Vagina (tissue), 2 donors: ENCODE results near the gene CTDSP2. TPM values are rescaled to one million over a fixed set of nuclear protein-coding genes. Genes with fewer than 3 reads are reported as not detected.

ENCODE experiments used
- DNase-seq, 2 donors: peaks; one replicate each; pipeline ENCODE4 v3.0.0-alpha.2; 2017; ENCODE audit errors: extremely low spot score in 2 of 2
- H3K27ac ChIP-seq: fragments of 200-600 bp; sonication (generic); one replicate; pipeline ENCODE4 v1.5.1; 2019
- H3K27me3 ChIP-seq: fragments of 200-600 bp; sonication (generic); one replicate; pipeline ENCODE4 v1.5.1; 2019
- H3K36me3 ChIP-seq, 2 donors: fragments of 200-600 bp; sonication (generic); one replicate each; pipeline ENCODE4 v1.5.1; 2017 to 2019
- H3K4me1 ChIP-seq: fragments of 200-600 bp; sonication (generic); one replicate; pipeline ENCODE4 v1.5.1; 2019
- H3K4me3 ChIP-seq, 2 donors: fragments of 200-600 bp; sonication (generic); 1 replicate in 1 of 2; 2 replicates in 1 of 2; pipeline ENCODE4 v1.5.1; 2016 to 2019
- H3K9me3 ChIP-seq: fragments of 200-600 bp; sonication (generic); one replicate; pipeline ENCODE4 v1.5.1; 2019
- CTCF ChIP-seq, 3 experiments: fragments of 450-650 bp in 2 of 3; fragments of 200-600 bp in 1 of 3; sonication (generic) in 1 of 3; IDR thresholded peaks; one replicate each; pipeline ENCODE4 v1.5.1; 2017 to 2019; ENCODE audit warnings: antibody characterized with exemption in 3 of 3, mild to moderate bottlenecking in 2 of 3, moderate library complexity in 2 of 3
- POLR2A ChIP-seq, 2 donors: fragments of 450-650 bp; IDR thresholded peaks; one replicate each; pipeline ENCODE4 v1.6.1; 2017; ENCODE audit warnings: antibody characterized with exemption in 2 of 2, mild to moderate bottlenecking in 2 of 2, moderate library complexity in 2 of 2
- POLR2AphosphoS5 ChIP-seq, 2 donors: sonication (generic); formaldehyde crosslinking; IDR thresholded peaks; one replicate each; pipeline ENCODE4 v1.9.0; 2017; ENCODE audit warnings: antibody characterized with exemption in 2 of 2, mild to moderate bottlenecking in 2 of 2, low read depth in 1 of 2; ENCODE audit not compliant: insufficient read depth in 1 of 2
- intact Hi-C: fragments of 100-400 bp; cut with DNase I; formaldehyde crosslinking; loops from one replicate; pipeline ENCODE4 v1.15.1; 2023
- total RNA-seq: library from RNA; depleted of rRNA; stranded (reverse); fragments of >200 nt; gene quantifications from one replicate; pipeline ENCODE4 v1.2.3, GENCODE V29; 2016

Gene CTDSP2
- total RNA-seq, 1 donor from 2014 or later = 108 TPM

- DNase-seq = no peak
Observed at GRCh38 chr12:57854965-57855364, 8.4 kb upstream of the CTDSP2 start.

DNA sequence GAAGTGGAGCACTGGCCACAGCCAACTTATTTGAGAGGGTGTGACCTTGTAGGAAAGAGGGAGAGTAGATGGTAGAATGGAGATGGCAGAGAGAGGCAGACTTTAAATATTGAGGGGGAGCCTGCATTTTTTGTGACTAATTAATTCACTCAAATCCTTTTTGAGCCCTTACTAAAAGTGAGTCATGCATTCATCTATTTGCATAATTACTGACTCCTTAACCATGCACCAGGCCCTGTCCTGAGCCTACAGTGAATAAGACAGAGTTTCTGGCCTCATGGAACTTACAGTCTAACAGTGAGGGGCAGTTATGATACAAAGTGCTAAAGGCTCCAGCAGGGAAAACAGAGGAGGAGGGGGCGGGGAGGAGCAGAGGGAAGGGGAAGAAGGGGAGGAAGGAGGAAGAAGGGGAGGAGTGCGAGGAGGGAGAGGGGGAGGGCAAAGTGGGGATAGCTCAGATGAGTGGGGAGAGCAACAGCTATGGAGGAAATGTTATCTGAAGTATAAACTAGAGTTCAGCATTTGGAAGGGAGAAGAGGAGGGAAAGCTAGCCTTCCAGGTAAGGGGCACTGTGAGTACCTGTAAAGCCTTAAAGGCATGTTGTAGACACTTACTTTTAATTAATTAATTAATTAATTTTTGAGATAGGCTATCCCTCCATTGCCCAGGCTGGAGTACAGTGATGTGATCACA lies 7.5 kb upstream of the CTDSP2 start:
- H3K4me3 ChIP-seq = no peak overlapping the region
- TF ChIP-seq POLR2A (IDR thresholded peaks at IDR 0.05) (no peak), CTCF (IDR thresholded peaks at IDR 0.05) (no peak), POLR2AphosphoS5 (IDR thresholded peaks at IDR 0.05; ENCODE audit: insufficient read depth in 1 of 2, low read depth in 1 of 2) (no peak)
- H3K27me3 ChIP-seq = no peaks in the 10 kb centered on the region
- no peak for DNase-seq
- peaks cover 21% of the 10 kb centered on the region for H3K4me1 ChIP-seq
- intact Hi-C loops = no loop called here
- no peaks in the 10 kb centered on the region for H3K9me3 ChIP-seq
- H3K36me3 ChIP-seq = no peaks in the 10 kb centered on the region
- H3K27ac ChIP-seq = peak overlapping the region; percentile 86

More at GRCh38 chr12:57854965-57855364, 8.4 kb upstream of the CTDSP2 start:
- Histone ChIP-seq H3K4me3 (no peak overlapping the region), H3K36me3 (no peaks in the 10 kb centered on the region), H3K9me3 (no peaks in the 10 kb centered on the region), H3K4me1 (peaks cover 21% of the 10 kb centered on the region), H3K27me3 (no peaks in the 10 kb centered on the region), H3K27ac (no peak overlapping the region)
- intact Hi-C loops = no loop called here
- TF ChIP-seq POLR2AphosphoS5 (IDR thresholded peaks at IDR 0.05; ENCODE audit: insufficient read depth in 1 of 2, low read depth in 1 of 2) = no peak
- no peak for TF ChIP-seq POLR2A (IDR thresholded peaks at IDR 0.05)
- no peak for TF ChIP-seq CTCF (IDR thresholded peaks at IDR 0.05)

DNA sequence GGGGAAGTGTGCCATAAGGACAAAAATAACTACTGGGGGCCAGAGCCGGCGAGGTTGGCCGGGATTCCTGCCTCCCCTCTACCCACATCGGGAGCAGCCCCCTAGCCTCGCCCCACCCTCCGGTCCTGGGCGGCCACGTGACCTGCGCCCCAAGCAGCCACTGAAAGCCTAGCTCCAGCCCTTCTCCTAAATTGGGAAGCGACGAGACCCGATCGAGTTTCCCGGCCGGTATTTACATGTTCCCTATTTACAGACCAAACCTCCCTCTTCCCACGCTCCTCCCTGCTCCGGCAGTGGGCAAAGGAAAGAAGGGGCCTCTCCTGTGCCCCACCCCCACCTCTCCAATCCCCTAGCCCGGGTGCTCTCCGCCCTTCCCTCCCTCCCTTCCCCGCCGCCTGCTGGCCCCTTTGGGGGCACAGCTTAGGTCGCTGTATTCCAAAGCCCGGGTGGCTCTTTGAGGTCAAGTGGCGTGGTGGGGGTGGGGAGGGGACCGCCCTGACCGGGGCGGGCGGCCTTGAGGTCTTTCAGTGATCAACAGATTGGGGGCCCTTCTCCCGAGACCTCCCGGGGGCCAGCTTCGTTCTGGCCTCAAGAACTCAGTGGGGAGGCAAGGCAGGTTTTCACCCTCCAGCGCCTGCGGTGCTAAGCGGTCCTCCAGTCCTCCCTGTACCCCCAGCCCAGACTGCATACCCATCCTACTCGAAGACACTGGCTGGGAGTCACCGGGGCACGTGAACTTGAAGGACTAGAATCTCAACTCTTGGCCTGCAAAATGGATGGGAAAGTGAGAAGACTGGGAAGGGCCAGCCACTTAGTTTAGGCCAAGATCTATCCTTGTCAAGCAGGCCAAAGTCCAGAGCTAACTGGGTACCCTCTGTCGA lies 6.3 kb upstream of the CTDSP2 start:
- peaks cover 21% of the 10 kb centered on the region for H3K4me1 ChIP-seq
- no peaks in the 10 kb centered on the region for H3K27me3 ChIP-seq
- intact Hi-C loops = no loop called here
- TF ChIP-seq CTCF (IDR thresholded peaks at IDR 0.05) (no peak), POLR2AphosphoS5 (IDR thresholded peaks at IDR 0.05; ENCODE audit: insufficient read depth in 1 of 2, low read depth in 1 of 2) (peak; percentile 45 to 51), POLR2A (IDR thresholded peaks at IDR 0.05) (no peak)
- H3K36me3 ChIP-seq = no peaks in the 10 kb centered on the region
- H3K9me3 ChIP-seq = no peaks in the 10 kb centered on the region
- peak overlapping the region; percentile 40 to 45 for H3K4me3 ChIP-seq
- no peak for DNase-seq
- H3K27ac ChIP-seq = peak overlapping the region; percentile 86

GRCh38 chr12:57852200-57852599 lies 5.7 kb upstream of the CTDSP2 start:
- no peaks in the 10 kb centered on the region for H3K9me3 ChIP-seq
- H3K4me3 ChIP-seq = peak overlapping the region; percentile 40 to 45
- no peaks in the 10 kb centered on the region for H3K36me3 ChIP-seq
- no peak for DNase-seq
- H3K4me1 ChIP-seq = peaks cover 23% of the 10 kb centered on the region
- TF ChIP-seq POLR2A (IDR thresholded peaks at IDR 0.05) (no peak), CTCF (IDR thresholded peaks at IDR 0.05) (no peak), POLR2AphosphoS5 (IDR thresholded peaks at IDR 0.05; ENCODE audit: insufficient read depth in 1 of 2, low read depth in 1 of 2) (no peak)
- H3K27ac ChIP-seq = peak overlapping the region; percentile 86
- no peaks in the 10 kb centered on the region for H3K27me3 ChIP-seq
- intact Hi-C loops = no loop called here
